Esophagus mucosa (tissue), 1 donor: ENCODE data around the gene ZNF492. TPM values are rescaled to one million over a fixed set of nuclear protein-coding genes. Genes with fewer than 3 reads are reported as not detected.
A peak's percentile ranks its signal among the peaks of the same experiment; 100 is the strongest.
"Not testable (repeated sequence)": the region's sequence is repeated elsewhere in the genome, so short reads cannot be mapped to it uniquely, and the experiment has no call there.

Experiments
- ATAC-seq: fragments of 200-7000 bp; cut with Tn5 transposase; one replicate; pipeline ENCODE4 v1.9.1; 2020
- total RNA-seq: library from RNA; stranded (reverse); gene quantifications from one replicate; pipeline ENCODE4 v1.2.4, GENCODE V29; 2023
- donor health status: DM: yes; HTN: yes; CAD: no.

ZNF492 gene
- 0.24 TPM for total RNA-seq

- ATAC-seq: peak; percentile 89
Observed at GRCh38 chr19:22633706-22634449, at the start of gene ZNF492. TSS of gene ZNF492 (plus strand) at chr19:22634324. CDS start at chr19:22653400, 19,076 bp downstream.

- no peak for ATAC-seq
Observed at GRCh38 chr19:22595422-22595821, 38.7 kb upstream of the ZNF492 start.

DNA sequence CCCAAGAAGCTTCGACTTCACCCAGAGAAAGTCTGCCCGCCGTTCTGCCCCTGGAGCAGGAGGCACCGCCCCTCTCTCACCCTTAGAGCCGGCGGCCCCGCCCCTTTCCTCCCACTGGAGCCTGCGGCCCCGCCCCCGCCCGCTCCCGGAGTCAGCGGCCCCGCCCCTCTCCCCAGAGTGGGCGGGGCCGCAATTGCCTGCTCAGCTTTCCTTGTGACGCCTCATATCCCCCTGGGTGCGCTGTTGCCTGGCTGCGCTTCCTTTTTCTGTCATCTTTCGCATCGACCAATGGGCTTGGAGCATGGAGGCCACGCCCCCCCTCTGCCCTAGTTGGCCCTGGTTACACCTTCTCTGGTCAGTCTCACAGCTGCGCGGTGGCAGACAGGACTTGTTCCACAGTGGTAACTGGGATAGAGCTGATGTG is 38.2 kb upstream of the ZNF492 start:
- no peak for ATAC-seq

GRCh38 chr19:22600690-22601648 is 33.2 kb upstream of the ZNF492 start:
- no peak for ATAC-seq

DNA sequence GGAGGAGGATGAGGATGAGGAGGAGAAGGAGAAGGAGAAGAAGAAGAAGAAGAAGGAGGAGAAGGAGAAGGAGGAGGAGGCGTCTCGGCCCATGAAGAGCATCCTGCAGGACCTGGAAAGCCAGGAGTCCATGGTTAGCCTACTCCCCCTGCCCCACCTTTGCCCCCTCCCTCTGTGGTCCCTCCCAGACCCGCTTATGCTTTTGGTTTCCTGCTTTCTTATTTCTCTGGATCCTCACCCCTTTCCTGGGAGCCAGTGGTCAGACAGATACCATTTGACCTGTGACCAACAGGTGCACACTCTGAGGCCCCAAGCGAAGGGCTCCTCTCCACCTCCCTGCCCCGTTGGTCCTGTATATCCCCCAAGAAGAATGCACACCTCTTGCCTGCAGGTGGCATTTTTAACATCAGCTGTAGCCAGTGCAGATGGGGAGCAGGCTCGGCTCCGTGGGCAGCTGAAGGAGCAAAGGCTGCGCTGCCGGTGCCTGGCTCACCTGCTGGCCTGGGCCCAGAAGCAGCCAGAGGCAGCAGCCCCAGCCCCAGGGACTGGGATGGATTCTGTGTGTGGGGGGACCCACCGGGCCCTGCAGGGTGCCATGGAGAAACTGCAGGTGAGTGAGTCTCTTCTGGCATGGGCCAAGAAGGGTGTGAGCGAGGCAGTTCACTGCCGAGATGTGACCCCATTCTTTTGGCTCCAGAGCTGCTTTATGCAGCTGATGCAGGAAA is 32.1 kb upstream of the ZNF492 start:
- ATAC-seq: no peak

GRCh38 chr19:22602631-22603272 is 31.4 kb upstream of the ZNF492 start:
- no peak for ATAC-seq

DNA sequence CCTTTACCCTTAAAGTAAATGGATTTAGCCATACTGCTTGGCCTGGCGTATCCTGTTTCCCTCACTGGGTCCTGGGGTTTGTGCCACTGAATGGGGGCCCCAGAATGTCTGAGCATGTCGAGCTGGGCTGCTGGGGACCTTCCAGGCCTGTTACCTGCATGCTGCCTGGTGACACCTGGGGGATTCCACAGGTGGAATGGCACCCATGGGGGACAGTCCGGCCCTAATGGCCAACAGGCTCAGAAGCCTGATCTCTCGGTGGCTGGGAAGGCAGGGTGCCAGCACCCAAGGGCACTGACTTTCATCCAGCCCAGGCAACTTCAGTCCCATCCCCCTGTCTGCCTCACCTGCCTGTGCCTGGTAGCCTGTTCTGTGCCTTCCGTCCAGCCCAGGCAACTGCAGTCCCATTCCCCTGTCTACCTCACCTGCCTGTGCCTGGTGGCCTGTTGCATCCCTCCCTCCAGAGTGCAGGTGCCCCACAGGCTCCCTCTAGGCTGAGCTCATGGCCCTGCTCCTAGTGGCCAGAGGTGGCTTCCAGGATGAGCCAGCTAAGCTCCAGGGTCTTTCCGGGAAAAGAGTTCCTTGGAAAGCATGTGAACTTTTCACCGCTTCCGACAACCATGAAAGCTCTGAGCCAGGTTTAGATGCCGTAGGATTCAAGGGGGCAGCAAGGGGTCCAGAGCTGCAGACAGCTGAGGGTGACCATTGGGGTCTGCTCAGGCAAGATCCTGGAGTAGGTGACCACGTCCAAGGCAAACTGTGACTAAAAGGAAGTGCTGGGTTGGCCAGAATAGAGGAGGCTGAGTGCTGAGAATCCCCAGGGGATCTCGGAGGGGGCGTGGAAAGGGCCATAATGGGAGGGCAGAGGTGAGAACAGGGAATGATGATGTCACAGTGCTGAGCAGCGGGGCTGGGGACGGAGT is 30.3 kb upstream of the ZNF492 start:
- ATAC-seq: no peak

GRCh38 chr19:22604571-22605274 is 29.4 kb upstream of the ZNF492 start:
- ATAC-seq: no peak

DNA sequence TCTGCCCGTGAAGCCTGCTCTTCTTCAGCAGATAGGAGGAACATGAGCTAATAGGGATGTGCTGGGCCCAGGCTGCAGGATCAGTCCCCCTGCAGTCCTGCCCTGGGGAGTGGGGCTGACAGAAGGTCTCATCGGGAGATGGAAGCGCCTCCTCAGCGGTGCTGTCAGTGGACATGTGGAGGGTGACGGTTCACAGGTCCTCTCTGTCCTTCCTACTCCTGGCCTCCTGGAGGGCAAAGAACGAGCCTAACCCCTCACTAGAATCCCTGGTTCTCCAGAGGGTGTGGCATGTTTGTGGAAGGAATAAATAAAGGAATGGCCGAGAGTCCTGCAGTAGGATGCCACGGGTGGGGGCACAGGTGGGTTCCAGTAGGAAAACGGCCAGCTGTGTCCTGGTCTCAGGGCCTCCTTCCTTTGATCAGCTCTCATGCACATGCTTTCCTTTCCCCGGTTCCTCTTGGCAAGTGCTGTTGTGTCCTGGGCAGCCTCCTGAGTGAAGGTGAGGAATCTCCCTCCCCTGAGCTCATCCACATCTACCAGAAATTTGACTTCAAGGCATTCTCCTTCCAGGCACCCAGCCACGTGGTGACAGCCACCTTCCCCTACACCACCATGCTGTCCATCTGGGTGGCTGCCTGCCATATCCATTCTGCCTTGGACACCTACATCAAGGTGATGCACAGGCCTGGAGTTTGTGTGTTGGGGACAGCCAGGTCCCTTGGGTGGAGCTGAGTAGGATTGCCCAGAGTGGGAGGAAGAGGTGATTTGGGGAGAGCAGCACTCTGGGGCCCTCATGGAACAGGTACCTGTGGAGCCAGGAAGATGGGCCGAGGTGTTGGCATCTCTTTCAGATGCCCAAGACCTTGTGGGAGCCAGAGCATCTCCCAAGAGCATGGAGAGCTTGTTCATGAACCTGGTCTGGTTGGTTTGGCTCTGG is 28.6 kb upstream of the ZNF492 start:
- no peak for ATAC-seq

- no peak for ATAC-seq
Observed at GRCh38 chr19:22606212-22606553, 27.9 kb upstream of the ZNF492 start.

DNA sequence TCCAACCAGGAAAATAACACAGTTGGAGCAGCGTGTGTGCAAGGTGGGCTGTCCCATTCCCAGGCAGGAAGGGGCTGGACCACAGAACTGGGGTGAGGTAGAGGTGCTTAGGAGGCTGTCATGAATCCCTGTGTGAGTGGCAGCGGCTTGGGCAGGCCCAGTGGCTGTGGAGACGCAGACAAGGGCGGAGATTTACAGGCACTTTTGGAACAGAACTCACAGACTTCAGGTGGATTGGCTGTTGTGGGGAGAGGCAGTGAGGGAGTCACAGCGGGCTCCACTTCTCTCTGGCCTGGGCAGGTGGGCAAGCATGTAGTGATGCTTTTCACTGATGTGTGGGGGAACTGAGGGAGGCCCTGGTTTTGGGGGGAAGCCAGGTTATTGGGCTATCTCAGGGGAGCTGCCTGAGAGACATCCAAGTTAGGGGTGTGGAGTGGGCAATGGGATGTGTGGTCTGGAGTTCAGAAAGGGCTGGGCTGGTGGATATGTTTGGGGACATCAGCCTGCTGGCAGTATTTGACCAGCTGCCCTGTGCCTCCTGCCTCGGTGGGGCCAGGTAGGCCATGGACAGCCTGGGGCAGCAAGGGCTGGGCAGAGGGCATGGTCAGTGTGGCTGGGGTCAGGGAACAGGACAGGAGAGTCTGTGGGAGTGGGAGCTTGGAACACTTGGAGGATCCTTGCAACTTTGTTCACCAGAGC is 27.0 kb upstream of the ZNF492 start:
- ATAC-seq: no peak

DNA sequence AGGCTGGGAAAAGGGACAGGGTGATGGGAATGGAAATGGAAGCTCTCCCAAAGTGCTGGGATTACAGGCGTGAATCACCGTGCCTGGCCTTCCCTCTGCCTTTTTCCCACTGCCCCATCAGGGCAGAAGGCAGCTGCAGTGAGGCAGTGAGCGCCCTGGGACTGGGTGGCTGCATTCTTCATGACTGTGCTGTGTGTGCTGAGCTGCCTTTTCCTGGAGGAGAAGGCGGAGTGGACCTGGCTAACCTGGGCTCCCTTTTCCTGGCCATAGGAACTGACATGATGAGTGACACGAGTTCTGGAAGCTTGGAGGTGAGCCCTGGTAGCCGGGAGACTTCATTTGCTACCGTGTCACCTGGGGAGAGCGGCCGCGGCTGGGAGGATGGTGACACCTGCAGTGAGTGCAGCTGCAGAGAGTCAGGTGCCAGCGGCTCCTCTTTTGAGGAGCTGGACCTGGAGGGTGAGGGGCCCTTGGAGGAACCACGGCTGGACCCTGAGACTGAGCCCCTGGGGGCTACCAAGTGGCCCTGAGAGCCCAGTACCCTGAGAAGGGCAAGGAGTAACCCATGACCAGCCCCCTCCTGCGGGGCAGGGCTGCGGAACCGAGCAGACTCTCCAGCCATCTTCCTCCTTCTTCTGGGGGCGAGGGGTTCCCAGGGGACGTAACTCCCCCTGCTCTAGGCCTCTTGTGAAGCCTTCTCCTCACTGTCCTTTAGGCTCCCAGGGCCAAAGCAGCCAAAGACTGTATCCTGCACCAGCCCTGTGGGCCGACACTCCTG is 26.3 kb upstream of the ZNF492 start:
- ATAC-seq: no peak

- no peak for ATAC-seq
Observed at GRCh38 chr19:22608441-22608840, 25.7 kb upstream of the ZNF492 start.

GRCh38 chr19:22609630-22610029 is 24.5 kb upstream of the ZNF492 start:
- ATAC-seq: no peak

DNA sequence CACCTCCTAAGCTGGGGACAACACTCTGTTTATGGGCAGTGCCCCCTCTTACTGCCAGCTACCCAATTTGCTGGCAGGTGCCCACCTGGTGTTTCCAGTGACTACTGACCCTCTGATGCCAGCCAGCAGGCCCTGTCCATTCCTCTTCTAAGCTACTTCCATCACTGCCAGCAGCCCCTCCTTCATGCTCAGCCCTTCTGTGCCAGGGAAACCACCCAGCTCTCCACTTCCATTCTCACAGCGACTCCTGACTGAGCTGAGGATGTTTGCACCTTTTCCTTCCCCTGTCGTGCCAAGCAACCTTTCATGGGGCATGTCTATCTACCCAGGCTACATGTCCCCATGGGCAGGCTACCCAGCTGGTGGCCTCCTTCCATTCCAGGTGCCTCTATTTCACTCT is 24.0 kb upstream of the ZNF492 start:
- no peak for ATAC-seq

DNA sequence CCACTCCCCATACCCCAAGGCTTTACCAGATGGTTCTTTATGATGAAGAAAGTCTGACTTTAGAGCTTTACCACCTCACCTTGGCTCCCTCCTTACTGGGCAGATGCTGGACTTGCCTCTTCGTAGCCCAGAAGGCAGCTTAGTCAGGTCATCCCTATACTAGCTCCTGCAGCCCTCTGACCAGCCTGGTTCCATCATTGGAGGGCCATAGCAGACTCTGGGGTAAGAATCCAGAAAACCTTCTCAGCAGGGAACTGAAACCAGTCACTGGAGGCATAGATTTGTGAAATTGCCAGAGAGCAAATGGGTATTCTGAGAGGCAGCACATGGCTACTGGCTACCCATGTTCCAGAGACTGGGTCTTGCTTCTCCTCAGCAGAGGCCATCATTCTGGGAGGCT is 21.8 kb upstream of the ZNF492 start:
- no peak for ATAC-seq

GRCh38 chr19:22616659-22617058 is 17.5 kb upstream of the ZNF492 start:
- ATAC-seq: no peak

DNA sequence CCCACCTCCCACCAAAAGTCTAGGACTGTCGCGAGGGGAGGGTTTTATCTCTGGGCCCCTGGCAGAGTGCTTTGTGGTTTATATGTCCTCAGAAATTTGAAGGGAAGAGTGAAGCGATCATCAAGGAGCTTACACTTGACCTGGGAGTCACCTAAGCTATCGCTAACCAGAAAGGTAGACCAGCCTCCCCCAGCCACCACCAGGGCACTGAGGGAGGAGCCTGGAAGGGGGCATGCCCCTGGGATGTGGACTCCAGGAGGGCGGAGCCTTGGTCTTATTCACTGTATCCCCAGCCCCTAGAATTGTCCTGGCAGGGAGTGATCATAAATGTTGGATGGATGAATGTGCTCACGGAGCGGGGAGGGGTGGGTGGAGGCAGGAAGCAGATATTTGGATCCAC is 16.9 kb upstream of the ZNF492 start:
- not testable (repeated sequence) for ATAC-seq
